HG02870 (cell line): ENCODE results near the gene ZMPSTE24.
A peak's percentile ranks its signal among the peaks of the same experiment; 100 is the strongest.
"Not testable (repeated sequence)": the region's sequence is repeated elsewhere in the genome, so short reads cannot be mapped to it uniquely, and the experiment has no call there.

ENCODE experiments used
- ATAC-seq: cut with Tn5 transposase; IDR thresholded peaks from one replicate; pipeline ENCODE4 v1.9.1; 2021; ENCODE audit warnings: mild to moderate bottlenecking, moderate library complexity; ENCODE audit not compliant: unreplicated experiment

The ZMPSTE24 gene

DNA sequence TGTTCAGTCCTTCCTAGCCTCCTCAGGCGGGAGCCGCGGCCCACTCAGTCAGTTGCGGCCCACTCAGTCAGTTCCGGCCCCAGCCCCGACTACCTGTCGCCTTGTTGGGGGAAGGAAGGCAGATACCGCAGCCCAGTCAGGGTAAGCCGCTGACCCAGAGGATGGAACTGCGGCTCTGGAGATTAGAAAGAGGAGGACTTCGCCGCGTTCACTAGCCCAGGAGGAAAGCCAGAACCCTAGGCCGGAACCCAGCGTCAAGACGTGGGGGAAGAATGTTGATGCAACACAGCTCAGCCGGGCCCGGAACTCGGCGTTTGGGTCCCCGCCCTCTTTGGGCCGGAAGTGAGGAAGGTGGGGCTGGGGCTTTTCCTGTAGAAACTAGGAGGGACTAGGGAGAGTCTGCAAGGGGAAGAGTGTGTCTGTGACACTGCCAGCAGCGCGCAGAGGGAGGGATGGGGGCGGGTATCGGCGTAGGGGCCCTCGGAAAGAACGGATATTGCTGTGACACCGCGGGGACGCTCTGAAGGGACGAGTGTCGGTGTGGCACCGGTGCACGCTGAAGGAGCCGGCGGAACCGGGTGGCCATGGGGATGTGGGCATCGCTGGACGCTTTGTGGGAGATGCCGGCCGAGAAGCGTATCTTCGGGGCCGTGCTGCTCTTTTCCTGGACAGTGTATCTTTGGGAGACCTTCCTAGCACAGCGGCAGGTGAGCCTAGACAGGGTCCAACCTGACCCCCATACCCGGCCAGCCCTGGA, at the start of gene ZMPSTE24:
Gene ZMPSTE24, plus strand, starts transcription at position 549 of the 757 bp plus-strand sequence. Its CDS starts 36 bp downstream, at position 585.
- ATAC-seq, result peak; percentile 86

DNA sequence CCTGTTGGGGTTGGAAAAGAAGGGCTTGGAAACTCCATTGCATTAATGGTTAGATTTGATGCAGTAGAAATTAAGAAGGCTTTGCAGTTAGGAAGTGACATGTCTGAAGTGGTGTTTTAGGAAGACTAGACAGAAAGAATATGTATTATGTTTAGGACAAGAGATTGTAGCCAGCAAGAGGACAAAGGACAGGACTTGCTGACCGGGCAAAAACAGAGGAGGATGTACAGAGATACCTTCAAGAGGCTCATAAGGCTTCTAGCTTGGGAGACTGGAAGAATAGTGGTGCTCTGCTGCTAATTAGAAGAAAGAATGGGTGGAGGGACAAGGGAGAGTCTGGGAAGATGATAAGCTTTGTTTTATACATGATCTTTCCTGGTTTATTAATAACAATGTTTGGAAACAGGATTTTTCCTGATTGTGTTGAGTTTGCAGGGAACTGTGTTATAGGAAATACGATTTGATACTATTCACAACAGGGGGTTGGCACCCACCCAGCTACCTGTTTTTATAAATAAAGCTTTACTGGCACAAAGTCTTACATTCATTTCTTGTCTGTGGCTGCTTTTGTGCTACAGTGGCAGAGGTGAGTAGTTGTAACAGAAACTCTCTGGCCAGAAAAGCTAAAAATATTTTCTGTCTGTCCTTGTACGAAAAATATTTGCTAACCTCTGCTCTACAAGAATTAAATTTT, 47.4 kb upstream of the ZMPSTE24 start:
- no peak for ATAC-seq

DNA sequence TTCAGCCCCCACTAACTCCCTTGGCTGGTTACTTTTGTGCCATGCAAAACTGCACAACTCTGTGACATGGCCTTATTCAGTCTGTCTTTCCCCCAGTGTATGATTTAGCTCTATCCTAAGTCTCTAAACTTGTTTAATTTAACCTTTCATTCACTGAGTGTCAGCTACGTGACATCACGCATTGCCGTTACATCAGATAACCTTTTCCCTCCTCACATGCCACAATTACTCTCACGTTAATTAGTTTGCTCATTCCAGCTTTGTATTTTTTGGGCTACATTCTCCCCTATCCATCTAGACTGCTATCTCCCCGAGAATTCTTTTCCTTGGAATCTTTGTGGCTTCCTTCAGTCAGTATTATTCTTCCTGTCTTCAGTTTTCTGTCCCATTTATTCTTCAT, 39.7 kb upstream of the ZMPSTE24 start:
- no peak for ATAC-seq

DNA sequence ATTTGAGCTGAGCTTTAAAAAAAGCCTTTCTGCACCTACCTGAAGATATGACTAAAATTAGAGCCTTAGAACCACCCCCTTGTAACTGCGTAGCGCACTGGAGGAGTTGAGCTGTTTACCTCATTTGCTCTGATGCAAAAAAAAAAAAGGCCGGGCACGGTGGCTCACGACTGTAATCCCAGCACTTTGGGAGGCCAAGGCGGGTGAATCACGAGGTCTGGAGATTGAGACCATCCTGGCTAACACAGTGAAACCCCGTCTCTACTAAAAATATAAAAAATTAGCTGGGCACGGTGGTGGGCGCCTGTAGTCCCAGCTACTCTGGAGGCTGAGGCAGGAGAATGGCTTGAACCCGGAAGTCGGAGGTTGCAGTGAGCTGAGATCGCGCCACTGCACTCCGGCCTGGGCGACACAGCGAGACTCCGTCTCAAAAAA, 36.5 kb upstream of the ZMPSTE24 start:
- not testable (repeated sequence) for ATAC-seq

DNA sequence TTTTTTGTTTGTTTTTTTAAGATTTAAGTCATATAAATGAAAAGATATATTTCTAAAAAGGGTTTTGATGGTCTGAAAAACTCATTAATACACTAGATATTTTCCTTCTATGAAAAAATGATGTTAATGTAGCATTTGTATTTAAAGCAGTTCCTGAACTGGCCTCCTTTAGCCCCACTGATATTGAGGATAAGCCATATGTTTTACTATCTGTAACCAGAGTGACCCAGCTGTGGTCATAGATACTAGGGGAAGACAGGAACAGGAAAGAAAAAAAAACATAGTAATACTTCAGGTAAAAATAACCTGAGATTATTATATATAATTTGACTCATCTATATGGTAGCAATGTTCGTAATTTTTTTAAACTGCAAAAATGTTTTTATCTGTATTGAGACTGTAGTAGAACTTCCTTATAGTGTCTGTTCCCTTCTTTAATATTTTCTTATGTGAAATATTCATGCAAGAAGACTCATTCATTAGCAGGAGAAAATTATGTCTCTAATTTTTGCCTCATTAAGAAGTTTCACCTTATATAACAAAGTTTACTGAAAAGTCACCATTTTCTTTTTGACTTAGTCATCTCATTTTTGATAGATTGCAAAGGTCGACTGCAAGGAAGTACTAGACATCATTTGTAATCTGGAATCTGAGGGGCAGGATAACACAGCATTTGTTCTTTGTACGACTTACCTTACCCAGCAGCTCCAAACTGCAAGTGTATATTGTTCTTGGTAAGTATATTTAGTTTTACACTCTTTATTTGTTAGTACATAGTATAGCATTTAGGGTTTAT, 35.9 kb upstream of the ZMPSTE24 start:
- no peak for ATAC-seq

DNA sequence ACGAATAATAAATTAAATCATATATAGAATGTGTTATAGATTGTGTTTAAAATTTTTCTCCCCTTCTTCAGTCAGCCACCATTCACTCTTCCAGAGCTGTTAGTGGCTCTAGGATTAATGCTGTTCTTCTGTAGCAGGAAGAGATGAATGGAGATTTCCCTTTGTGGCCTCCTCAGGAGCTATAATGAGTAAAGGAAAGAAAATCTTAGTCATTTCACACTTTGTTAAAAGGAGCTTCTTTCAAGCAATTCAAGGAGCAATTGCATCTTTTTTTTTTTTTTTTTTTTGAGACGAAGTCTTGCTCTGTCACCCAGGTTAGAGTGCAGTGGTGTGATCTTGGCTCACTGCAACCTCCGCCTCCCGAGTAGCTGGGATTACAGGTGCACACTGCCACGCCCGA, 34.0 kb upstream of the ZMPSTE24 start:
- ATAC-seq, result peak; percentile 44

DNA sequence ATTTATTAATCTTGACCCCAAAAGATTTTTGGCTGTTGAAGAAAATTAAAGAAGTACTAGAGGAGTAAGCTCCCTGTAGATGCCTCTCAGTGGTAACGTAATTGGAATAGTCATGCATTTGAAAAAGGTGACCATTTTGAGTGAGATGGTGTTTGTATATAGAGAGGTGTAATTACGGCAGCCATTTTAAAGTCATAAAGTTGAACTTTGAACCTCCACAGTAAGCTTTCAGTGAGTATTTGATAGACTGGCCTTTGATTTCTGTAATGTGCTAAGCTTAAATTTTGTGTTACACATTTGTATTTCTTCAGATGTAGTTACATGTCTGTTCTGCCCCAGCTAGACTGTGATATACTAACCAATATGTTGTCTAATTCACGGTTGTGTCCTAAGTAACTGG, 31.8 kb upstream of the ZMPSTE24 start:
- ATAC-seq, result no peak

DNA sequence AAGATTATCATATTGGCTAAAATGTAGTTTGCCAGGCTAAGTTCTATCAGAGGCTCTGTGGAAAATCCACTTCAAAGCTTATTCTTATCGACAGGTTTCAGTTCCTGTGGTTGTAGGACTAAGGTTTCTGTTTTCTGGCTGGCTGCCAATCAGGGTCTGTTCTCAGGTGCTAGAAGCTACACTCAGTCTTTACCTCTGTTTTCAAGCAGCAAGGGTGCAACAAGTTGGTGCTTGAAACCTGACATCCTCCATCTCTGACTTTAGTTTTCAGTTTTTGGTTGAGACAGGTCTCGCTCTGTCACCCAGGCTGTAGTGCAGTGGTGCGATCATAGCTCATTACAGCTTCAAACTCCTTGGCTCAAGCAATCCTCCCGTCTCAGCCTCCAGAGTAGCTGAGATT, 25.6 kb upstream of the ZMPSTE24 start:
- peak; percentile 94 for ATAC-seq

DNA sequence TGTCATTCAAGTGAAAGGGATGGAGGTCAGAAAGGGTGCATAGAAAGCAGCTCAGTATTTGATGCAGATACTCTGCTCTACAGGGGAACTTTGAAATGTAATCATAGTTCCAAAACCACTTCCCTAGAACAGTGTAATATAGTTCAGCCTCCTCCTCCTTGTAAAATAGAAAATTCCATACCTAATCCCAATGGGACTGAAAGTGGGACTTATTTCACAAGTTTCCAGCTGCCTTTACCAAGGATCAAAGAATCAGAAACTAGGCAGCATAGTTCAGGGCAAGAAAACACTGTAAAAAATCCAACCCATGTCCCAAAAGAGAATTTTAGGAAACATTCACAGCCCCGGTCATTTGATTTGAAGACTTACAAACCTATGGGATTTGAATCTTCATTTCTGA, 18.4 kb upstream of the ZMPSTE24 start:
- no peak for ATAC-seq

DNA sequence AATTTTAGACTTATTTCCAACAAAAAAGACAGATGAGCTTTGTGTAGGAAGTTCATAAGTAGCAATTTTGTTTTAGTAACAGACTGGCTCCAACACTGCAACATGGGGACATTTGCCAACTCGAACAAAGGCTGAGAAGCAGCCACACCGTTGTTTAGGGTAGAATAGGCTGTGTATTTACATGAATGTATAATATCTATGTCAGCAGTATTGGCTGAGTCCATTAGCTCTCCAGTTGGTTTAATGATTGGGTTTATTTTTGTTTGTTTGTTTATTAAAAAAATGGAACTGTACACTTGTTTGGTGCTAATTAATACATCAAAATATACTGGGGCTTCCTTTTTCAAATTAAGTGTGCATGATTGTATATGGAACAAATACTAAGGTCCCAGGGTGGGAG, 17.6 kb upstream of the ZMPSTE24 start:
- no peak for ATAC-seq

DNA sequence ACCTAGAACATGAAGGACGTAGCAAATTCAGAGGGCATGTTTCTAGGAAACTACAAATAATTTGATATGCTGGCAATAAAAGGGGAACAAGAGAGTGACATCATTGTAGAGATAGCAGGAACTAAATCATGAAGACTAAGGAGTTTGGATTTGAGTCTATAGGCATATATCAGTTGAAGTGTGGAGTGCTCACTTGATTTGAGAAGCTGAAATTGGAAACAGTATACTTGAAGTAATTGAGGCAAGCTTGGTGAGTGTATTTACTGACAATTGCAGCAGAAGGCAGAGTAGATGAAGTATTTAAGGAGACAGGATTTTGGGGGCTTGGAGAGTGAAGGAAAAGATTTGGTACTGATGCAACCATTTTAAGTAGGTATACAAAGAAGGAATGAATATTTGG, 16.7 kb upstream of the ZMPSTE24 start:
- ATAC-seq, result peak; percentile 16

DNA sequence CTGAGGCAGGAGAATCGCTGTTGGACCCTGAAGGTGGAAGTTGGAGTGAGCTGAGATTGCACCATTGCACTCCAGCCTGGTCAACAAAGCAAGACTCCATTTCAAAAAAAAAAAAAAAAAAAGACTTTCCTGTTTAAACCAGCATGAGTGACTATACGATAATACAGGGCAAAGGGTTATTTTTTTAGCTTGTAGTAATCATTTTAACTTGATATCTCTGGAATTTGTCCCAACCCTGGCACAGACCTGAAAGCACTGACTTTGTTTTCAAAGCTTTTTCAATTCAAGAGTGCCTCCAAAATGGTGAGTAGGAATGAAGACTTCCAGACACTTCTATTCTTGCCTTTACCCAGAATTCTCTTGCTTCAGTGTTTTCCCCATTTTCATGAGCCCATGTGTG, 14.7 kb upstream of the ZMPSTE24 start:
- ATAC-seq, result no peak

DNA sequence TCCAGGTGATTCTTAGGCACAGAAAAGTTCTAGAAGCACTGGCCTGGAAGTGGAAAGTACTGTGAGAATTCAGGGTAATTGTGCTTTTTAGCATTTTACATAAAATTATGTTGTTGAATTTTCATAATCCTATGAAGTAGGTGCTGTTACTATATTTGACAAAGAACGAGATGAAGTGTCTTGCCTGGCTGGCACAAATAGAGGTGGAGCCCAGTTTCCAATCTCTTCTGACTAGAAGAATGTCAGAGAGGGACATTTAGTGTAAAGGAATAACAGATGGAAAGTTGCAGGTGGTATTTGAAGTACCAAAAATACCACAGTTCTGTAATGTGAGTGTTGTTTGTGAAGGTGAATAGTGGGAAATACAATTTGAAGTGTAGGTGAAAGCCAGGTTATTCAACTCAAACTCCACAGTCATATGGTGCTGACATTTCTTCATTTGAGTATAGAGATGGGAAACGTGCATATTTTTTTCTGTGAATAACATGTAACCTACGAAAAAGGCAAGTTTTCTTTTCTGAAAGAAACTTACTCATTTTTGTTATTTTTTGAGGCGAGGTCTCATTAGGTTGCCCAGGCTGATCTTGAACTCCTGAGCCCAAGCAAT, 13.8 kb upstream of the ZMPSTE24 start:
- no peak for ATAC-seq

DNA sequence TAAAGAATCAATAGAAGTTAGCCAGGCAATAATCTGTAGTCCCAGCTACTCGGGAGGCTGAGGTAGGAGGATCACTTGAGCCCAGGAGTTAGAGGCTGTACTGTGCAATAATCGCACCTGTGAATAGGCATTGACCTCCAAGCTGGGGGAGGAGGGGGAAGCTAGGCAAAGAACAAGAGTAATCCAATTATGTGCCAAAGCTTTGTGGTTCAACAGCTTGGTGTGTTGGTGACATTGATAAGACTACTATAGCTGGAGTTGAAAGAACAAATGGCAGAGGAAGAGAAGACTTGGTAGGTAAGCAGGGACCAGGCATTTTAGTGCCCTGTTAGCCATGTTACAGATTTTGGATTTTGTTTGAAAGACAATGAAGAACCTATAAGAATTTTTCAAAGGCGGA, 12.3 kb upstream of the ZMPSTE24 start:
- ATAC-seq, result no peak

DNA sequence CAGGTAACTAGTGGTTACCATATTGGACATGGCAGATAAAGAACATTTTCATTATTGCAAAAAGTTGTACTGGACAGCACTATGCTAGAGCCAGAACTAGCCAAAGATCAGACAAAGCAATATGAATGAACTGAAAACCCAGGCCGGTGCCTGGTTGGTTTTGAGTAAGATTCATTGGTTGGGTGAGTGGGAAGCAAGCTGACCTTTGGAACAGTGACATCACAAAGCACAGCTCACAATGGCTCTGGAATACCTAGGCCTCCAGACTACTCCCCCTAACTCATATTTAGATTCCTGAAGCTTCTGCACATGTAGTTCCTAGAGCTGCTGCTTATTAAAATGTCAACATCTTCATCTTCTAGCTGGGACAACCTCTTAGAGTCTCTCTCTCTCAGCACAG, 10.4 kb upstream of the ZMPSTE24 start, which contains the start of gene TMCO2:
Gene TMCO2, plus strand, starts transcription at position 283 of the 400 bp plus-strand sequence. Its CDS starts 57 bp downstream, at position 340.
- no peak for ATAC-seq

DNA sequence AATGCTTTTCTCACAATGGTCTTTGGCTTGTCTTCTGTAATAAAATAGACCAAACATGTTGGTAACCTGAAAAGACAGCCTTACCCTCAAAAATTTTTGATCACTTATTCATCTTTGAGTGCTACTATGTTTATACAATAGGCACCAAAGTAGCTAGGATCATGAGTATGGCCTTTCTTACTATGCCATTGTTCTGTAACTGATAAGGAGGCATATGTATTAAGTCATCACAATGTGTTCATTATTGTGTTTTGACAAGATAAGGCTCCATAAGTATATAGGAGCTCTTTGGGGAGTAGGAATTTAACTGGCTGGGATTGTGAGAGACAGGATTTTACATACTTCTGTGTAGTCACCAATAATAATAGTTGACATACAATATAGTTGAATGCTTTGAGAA, 9.6 kb upstream of the ZMPSTE24 start:
- ATAC-seq, result no peak

DNA sequence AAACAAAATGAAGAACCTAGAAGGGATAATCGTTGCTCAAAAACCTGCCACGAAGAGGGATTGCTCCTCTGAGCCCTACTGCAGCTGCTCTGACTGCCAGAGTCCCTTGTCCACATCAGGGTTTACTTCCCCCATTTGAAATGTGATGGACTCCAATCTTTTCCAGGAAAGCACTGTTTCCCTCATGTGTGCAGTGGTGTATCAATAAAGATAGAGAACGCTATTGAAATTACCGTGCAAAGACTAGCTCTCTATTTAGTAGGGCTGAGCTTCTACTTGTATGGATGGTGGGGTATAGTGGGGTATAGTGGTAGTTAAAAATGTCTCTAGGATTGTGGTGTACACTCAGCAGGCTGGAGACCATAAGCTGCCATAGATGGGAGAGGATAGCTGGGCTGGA, 6.6 kb upstream of the ZMPSTE24 start:
- ATAC-seq, result no peak

DNA sequence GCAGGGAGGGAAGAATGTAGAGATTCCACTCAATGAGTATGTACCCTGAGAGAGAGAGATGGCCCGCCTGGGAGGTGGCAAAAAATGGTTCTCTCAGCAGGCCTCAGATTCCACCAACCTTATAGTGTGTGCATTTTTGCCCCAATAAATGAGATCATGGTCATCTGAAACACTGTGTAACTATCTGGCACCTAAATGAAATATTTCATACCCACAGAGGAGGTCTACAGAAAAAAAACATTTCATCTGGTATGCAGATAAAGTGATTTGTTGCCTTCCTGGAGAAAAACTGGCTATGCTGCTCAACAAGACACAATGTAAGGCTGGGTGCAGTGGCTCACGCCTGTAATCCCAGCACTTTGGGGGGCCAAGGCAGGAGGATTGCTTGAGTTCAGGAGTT, 5.4 kb upstream of the ZMPSTE24 start:
- ATAC-seq, result no peak

DNA sequence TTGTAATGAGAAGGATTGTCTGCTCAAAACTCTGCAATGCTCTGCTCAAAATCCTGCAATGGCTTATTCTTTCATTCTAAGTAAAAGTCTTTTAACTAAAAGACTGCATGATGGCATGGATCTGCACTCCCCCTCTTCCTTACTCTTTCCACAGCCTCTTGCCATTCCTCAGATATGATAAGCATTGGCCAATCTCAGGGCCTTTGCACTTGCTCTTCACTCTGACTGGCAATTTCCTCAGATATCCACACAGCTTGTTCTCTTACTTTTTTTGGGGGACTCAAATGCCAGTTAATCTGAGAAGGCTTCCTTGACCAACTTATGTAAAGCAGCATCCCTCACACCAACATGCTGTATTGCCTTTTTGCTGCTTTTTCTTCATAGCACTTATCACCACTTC, 2.8 kb upstream of the ZMPSTE24 start:
- no peak for ATAC-seq

DNA sequence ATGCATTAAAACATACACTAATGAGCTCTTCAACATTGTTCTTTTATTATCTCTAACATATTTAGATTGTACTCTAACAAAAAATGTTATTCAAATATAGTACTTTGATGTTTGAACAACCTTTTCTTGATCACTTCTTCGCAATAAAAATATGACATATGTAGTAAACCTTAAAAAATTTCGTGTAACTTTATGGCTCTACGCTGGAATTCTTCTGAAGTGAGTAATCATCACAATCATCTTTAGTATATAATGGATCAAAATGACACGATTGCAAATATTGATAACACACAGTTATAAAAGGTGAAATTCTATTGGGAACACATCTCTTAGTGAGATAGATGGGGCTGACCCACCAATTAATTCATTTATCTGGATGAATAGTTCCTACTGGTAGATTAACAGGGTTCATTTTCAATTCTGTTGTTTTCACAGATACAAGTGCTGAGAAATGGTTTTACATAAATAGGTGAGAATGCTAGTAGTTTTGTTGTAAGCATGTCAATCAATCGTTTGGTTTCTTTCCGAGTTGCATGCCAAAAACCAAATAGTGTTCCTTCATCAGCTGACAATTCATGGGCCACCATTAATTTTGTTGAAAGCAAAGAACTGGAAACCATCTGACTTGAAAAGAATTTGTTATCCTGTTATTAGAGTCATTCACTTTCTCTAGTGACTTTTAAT, 1.5 kb upstream of the ZMPSTE24 start:
- no peak for ATAC-seq

DNA sequence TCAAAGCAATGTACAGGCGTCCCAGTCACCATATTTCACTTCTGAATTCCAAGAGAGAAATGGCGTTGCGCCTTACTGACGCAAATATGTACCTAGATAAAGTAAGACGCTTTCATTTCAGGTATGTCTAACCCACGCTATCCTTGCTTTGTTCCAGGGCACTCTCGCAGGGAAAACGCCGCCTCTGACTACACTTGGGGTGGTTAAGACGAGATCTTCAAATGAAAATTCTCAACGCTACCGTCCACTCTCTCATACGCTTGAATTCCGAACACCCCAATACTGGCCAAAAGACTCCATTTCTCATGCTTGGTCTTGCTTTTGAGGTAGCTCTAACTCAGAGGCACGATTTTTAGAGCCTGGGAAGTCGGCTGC, 736 bp upstream of the ZMPSTE24 start:
- ATAC-seq, result peak; percentile 15
